K562 treated with DMSO at 1 percent for 24 hours (cell line): ENCODE data around the gene CANT1. TPM values are rescaled to one million over a fixed set of nuclear protein-coding genes. Genes with fewer than 3 reads are reported as not detected.

ENCODE experiments used
- total RNA-seq: library from RNA; unstranded; fragments of 300-600 nt; gene quantifications from 2 replicates; pipeline ENCODE4 v1.2.3, GENCODE V29; 2022; ENCODE audit warnings: low read depth; ENCODE audit not compliant: insufficient read depth

CANT1 gene
- 86.3 and 86.8 TPM in 2 replicates for total RNA-seq

DNA sequence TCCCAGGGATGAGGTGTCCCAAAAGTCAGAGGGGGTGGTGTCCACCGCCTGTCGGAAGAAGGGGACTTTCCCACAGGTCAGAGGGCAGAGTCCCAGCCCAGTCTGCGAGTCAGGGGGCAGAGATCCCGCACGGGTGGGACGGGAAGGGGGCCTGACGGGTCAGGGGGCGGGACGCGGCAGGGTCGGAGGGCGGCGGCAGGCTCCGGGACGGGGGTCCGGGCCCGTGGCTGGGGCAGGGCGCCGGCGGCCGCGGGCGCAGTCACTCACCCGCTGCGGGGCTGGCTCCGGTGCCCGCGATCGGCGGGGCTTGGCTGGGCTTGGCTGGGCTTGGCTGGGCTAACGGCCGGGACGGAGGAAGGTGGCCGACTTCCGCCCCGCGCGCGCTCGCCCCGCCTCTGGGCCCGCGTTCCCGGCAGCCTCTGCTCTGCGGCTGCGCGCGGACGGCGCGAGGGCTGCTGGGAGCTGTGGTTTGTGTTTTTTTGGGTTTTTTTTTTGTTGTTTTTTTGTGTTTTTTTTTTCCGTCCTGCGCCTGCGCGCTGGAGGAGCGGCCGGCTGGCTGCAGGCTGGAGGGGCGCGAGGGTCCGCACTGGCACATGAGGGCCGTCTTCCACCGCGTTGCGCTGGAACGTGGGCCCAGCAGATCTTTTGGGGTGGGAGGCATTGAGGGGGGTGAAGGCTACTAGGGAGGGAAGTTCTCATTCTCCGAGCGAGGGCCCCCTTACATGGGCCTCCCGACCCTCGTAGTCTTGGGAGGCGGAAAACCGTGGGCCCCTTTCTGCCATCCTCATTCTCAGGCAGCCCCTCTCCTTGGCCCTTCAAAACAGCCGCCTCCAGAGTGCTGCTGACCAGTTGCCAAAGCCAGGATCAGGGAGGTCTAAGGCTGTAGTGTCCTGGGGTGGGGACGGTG, at the start of gene CANT1:
TSS of gene CANT1 (minus strand) at position 368 of the 907 bp plus-strand sequence. CDS start 12,142 bp downstream, outside the sequence.

DNA sequence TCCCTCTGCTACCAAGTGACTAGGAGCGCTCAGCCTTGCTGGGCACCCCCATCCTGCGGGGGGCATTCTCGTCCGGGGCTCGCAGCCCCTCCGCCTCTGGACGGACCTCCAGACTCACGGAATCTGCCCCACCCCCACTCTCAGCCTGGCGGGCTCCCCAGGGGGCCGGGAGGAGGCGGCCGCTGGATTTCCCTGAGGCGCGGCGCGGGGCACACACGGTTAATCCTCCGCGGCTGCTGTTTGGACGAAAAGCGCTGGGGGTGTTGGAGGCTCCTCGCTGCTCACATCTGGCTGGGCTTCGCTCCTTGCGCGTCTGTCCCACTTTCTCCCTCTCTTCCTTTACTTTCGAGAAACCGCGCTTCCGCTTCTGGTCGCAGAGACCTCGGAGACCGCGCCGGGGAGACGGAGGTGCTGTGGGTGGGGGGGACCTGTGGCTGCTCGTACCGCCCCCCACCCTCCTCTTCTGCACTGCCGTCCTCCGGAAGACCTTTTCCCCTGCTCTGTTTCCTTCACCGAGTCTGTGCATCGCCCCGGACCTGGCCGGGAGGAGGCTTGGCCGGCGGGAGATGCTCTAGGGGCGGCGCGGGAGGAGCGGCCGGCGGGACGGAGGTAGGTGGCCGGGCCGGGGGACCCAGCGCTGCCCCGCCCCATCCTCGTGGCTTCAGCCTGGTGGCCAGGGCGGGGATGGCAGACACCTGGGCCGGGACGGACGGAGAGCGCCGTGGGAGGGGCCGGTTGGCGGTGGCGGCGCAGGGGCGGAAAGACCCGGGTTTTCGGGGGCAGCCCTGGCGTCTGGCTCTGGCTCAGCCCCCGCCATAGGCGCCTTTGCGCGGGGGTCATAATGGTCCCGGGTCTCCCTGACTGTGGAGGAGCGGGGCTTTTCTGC, 14.6 kb upstream of the CANT1 start, which contains the start of gene C1QTNF1:
TSS of gene C1QTNF1 (plus strand) at position 284 of the 886 bp plus-strand sequence. CDS start 19,800 bp downstream, outside the sequence.

DNA sequence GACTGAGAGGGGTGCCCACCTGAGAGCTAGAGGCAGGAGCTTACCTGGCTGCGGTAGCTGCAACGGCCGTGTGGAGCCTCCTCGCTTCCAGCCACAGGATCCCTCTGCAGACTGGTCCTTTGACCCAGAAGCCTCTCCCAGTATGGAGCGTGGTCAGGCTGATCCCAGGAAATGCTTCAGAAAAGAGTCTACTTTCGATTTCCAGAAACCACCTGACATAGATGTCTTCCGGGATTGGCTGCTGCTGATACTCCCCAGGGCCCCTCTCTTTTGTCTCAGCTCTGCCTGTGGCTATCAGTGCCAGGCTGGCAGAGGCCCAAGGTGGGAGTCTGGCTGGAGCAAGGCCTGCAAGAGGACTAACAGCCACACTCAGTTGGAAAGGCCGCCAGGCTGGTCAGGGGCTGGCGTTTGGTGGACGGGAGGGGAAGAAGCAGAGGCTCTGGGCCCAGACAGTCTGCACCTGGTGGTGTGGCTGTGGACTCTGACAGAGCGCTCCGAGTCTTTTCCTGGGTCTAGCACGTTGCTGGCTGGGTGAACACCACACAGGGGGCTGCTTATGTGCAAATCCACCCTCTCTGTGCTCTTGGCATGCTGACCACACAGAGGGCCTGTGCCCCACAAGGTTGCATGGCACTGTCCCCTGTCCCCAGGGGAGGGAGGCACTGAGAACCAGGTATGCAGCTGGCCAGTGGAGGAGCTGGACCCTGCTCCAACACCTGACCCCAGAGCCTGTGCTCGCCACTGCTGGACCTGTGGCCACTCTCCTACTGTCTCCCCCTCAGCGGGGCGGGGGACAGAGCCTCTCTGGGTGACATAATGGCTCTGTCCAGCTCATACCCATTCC, 29.6 kb downstream of the CANT1 start, which contains the start of gene LGALS3BP:
TSS of gene LGALS3BP (minus strand) at position 144 of the 844 bp plus-strand sequence. CDS start 2,732 bp downstream, outside the sequence.

Other genes with a start within 250 kb of the CANT1 start
- gene CYTH1, start 227.5 kb downstream of the CANT1 start, total RNA-seq = 36.6 and 39.3 TPM in 2 replicates
- 19.9 and 20.2 TPM in 2 replicates for gene USP36, start 168.9 kb downstream of the CANT1 start, total RNA-seq
- not detected in 2 replicates for gene CEP295NL, start 106.6 kb downstream of the CANT1 start, total RNA-seq
- gene TIMP2, start 84.4 kb downstream of the CANT1 start, total RNA-seq = 0.46 and 0.56 TPM in 2 replicates
- gene LGALS3BP, start 29.8 kb downstream of the CANT1 start, total RNA-seq = 106 and 110 TPM in 2 replicates
- not detected in 2 replicates for gene C1QTNF1, start 14.4 kb upstream of the CANT1 start, total RNA-seq
- 15.6 and 20.9 TPM in 2 replicates for gene ENGASE, start 65.1 kb upstream of the CANT1 start, total RNA-seq